NCI-H187 (cell line): ENCODE measurements around the gene ITK.
A peak's percentile ranks its signal among the peaks of the same experiment; 100 is the strongest.

Experiments
- DNase-seq, 2 experiments: peaks; one replicate each; lab custom pipeline; 2025; lab: John Stamatoyannopoulos, UW

Gene ITK

DNA sequence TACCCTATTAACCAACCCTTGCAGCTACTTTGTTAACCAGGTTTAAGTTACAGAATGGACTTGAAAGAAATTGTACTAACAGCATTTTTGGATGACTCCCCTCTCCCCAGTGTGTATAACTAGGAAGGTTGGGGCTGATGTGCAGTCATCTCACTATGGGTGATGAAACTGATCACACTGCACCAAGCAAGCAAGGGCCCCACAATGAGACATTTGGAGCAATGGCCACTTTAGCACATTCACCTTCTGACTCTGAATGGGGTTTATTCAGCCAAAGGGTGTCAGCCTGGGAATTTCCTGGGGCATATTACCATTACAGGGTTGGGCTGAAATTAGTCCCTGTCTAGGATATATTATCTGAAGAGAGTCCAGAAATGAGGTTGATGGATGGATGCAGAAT, 66.6 kb downstream of the ITK start:
- no peak for DNase-seq

DNA sequence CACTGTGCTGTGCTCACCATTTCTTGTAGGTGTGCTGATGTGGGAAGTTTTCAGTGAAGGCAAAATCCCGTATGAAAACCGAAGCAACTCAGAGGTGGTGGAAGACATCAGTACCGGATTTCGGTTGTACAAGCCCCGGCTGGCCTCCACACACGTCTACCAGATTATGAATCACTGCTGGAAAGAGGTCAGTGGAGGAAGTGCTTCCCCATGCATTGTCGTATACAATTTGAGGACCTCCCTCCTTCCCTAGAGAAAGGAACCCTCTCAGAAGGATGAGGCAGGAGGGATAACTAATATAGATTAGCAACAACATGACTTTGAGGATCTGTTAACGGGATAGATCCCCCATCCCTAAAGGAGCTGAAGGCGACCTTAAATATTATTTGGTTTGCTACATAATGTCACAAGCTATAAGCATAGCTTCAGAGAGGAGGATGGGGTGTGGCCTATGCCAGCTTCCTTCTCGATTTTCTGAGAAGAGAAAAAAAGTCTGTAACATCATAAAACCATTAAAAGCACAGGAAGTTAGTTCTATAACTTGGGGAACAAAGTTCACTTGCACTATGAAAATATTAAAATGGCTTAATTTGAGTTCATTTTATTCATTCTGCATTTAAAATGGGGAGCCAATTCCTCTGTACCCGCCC, 68.3 kb downstream of the ITK start:
- no peak for DNase-seq

DNA sequence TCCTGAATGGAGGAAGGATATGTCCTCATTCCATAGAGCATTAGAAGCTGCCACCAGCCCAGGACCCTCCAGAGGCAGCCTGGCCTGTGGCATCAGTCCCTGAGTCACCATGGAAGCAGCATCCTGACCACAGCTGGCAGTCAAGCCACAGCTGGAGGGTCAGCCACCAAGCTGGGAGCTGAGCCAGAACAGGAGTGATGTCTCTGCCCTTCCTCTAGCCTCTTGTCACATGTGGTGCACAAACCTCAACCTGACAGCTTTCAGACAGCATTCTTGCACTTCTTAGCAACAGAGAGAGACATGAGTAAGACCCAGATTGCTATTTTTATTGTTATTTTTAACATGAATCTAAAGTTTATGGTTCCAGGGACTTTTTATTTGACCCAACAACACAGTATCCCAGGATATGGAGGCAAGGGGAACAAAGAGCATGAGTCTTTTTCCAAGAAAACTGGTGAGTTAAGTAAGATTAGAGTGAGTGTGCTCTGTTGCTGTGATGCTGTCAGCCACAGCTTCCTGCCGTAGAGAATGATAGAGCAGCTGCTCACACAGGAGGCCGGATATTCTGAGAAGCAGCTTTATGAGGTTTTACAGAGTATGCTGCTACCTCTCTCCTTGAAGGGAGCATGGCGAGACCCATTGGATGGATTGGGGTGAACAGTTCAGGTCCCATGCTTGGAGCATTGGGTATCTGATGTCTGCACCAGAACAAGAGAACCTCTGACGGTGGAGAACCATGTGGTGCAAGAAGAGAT, 72.2 kb downstream of the ITK start:
- no peak for DNase-seq

DNA sequence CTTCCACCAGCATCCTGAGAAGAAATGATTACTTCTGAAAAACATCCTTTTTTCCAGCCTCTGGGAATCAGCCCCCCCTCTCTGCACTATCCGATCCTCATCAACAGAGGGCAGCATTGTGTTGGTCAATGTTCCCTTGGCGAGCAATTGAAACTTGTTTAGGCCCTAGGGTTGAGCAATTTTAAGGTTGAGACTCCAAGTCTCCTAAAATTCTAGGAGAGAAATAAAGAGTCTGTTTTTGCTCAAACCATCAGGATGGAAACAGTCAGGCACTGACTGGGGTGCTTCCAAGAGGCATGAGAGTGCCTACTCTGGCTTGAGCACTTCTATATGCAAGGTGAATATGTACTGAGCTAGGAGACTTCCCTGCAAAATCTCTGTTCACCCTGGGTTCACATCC, 72.9 kb downstream of the ITK start:
- DNase-seq, result peak; percentile 6 to 14

DNA sequence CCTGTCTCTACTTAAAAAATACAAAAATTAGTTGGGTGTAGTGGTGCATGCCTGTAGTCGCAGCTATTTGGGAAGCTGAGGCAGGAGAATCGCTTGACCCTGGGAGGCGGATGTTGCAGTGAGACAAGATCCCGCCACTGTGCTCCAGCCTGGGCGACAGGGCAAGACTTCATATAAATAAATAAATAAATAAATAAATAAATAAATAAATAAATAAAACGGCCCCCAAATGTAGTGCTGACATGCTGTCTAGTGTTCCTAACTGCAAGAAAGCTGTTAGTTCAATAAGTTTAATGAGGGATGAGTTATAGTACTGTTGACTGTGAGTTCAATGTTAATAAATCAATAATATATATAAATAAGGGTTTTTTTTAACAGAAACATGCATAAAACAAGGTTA, 77.8 kb downstream of the ITK start:
- DNase-seq, result no peak

DNA sequence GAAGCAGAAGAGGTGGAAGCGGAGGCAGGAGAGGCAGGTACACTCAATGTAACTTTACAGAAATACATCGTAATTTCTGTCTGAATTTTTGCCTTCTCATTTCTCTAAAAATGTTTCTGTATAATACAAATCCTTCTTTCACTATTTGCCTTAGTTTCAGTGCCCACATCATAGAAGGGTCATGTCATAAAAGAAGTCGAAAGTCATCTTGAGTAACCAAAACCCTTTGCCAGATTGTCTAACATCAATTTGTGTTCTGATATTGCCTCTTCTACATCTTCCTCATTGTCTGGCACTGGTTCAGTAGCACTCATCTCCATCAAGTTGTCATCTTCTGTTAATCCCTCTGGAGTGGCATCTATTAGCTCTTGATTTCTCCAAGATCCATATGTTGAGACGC, 79.1 kb downstream of the ITK start:
- no peak for DNase-seq

DNA sequence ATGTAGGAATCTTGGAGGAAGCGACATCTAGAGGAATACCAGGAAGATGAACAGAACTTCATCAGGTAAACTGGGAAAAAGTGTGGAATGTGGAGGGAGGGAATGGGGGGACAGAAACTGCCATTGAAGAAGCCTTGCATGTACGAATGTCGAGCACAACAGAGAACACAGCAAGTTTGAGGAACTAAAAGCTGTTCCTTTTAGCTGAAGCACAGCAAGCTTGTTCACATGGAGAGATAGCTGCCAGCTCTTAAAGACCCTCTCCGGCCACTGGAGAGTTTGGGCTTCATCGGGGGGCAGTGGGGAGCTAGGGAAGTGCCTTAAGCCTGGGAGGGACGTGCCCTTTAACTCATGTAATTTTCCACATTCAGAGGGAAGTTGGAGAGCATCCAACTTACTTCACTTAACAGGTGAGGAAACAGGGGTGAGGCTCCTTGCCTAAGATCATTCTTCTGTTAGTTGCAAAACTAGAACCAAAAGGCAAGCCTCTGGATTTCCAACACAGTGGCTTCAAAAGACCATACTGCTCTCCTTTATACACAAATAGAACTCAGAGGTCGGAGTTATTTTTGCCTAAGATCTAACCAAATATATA, 83.0 kb downstream of the ITK start:
- DNase-seq, result no peak

DNA sequence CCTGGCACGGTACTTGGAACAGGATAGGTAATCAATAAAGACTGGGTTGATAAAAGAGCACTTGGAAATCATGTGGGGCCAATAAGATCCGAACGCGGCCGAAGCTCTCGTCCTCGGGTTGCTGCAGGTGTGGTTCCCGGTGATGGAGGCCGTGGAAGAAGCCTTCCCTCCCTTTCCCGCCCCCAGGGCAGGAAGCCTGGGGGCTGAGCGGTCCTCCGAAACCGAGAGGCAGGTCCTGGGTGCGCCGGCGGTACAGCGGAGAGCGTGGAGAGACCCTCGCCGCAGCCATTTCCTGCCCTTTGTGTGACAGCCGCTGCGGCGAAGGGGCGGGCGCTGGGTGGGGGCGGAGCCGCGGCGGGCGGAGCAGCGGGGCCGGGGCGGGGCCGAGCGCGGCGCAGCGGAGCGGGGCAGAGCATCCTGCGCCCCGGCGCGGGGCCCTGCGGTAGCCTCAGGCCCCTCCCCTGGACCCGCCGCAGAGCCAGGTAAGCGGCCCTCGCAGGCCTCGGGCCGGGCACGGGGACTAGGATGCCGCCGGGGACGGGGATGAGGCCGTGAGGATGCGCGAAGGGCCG, 85.2 kb downstream of the ITK start, which contains the start of gene CYFIP2:
CYFIP2 (plus strand) TSS at position 410 of the 572 bp plus-strand sequence. CDS start 19,239 bp downstream, outside the sequence.
- DNase-seq, result peak; percentile 55 to 58

DNA sequence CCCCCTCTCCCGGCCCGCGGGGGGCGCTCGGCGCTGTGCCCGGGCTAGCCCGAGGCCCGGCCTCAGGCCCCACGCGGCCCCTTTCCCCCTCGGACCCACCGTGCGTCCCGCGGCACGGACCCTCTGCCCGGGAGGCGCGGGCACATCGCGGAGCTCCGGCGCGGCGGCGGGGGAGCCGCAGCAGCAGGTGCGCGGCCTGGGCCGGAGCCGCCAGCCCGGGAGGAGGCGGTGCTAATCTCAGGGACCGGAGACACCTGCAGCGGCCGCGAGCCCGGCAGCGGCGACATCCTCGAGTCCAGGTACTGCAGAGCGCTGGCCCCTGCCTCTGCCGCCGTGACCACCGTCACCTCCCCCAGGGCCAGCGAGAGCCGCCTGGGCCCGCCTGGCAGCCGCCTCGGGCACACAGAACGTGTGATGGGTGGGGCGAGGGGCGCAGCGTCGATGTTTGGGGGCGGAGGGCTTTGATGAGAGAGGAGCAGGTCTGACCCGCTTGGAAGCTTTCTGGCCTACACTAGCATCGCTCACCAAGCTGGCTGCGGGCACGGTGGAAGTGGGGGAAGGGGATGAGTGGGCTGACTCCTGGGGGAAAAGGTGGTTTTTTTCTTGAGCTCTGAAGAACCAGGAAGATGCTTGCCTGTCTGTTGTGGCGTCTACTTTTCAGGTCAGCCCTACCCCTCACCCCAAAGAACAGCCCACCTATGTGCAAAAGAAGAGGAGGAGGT, 85.8 kb downstream of the ITK start:
- DNase-seq, result no peak

DNA sequence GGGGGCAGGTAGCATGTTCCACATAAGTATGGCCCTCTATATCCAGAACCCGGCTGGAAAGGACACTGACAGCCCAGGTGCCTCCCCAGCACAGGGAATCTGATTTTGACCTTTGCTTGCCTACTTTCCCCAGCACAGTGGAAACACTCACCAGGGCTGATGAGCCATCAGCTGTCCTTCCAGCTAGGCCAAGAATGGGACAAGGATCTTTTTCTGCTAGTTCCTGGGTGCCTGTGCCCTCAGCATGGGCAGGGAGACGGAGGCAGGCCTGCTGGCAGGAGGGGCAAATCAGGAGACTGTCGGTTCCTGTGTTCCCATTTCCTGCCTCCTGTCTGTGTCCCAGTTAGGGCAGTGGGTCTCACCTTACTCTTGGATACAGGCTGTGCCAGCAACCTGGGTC, 86.4 kb downstream of the ITK start:
- DNase-seq, result no peak

DNA sequence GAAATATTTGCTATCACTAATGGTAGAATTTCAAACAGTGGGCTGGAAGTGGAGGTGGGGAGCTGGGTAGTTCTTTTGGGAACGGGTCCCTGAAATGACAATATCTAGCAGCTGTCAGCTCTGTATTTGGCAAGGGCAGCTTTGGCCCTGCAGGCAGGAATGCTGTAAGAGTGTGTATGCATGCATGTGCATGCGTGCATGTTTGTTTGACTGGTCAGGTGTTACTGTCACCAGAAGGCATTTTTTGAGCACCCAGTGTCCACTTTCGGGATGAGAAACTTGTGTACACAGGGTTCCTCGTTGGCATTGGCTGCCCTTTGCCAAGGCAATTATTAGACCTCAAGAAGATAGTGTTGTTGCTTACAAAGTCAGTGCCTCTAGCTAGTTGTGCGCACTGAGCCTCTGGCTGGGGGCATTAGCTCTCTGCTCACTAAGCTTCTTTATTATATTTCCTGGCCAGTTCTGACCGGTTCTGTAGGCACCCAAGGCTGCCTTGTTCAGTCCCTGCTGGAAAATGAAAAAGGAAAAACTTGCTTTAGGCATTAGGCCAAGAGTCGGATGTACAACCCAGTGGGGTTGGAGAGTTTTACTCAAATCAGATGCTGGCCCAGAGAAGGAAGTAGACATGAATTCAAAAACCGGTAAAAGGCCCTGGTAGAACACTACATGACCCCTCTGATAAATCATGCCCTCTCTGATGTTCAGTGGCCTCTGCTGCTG, 87.3 kb downstream of the ITK start:
- DNase-seq, result no peak

DNA sequence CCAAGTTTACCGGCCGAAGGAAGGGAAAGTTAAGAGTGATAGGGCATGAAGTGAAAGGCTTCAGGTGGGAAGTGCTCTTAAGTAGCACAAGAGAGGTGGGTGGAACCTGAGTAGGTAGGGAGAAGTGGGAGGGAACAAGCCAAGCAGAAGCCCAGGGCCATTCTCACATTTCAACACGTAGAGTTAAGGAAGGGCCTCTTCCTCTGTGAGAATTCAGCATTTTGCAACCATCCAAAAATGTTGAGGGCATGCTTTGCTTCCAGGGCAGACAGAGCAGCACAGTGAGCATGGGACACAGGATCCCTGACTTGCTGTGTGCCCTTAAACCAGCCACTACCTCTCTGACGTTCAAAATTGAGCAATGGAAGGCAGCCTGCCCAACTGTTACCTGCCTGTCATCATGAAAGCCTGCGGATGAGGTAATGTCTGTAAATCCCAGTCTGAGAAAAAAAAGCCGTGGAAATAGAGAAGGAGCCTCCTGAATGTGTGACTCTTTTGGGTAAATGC, 88.6 kb downstream of the ITK start:
- DNase-seq, result peak in 1 of 2 experiments; percentile 22

DNA sequence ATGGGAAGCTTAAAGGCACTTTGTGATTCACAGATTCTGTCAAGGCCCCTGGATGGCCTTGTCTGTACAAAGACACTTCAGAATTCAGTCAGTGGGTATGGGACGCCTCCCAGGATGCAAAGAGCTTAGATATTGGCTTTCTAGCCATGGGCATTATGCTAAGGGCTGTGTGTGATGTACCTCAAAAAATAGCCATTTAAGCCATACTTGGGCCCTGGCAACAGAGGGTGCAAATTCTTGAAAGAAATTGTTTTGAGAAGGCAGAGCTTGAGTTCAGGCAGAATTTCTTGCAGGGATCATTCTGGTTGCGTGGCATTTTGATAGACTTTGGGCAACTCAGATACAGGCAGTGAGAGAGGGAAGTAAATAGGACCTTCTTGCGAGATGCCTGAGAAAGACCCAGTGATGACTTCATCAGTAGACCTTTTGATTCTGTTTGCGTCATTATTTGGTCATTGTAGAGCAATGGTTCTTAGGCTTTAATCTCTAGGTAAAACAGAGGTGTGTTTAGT, 89.2 kb downstream of the ITK start:
- no peak for DNase-seq

DNA sequence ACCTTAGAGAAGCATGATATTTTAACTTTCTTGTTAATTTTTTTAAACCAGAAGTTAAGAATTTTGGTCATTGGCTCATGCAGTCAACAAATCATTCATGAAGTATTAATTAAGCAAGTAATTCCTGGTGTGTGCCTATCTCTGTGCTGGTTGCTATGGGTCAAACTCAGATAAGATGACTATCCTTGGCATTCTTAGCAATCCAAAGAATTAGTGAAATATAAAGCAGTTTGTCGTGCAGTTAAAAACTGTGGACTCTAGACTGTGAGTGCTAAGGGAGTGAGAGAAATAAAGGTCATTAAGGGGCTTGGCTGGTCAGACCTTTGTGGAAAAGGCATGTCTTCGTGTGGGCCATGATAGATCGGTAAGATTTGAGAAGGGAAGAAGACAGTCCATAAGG, 90.1 kb downstream of the ITK start:
- DNase-seq, result no peak

DNA sequence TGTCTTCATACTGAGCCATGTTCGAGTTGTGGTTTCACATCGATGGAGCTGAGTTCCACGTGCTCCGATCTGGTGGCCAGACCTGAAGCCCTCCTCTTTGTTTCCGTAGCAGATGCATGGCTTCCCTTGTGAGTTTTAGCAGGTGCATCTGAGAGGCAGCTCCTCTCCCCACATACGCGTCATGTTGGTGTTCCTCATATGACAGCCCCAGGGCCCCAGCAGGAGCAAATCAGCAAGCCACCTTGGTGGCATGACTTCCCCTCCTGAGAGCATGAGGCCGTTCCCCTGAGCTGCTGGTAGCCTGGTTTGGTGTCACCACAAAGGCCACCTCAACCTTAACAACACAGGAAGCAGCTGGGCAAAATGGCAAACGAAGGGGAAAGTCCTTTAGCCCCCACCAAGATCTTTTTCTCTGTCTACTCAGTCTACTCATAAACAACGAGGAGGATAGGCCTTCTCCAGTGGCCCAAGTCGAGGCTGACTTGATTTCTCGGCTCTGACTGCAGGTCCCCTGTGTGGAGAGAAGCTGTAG, 91.2 kb downstream of the ITK start:
- DNase-seq, result no peak

DNA sequence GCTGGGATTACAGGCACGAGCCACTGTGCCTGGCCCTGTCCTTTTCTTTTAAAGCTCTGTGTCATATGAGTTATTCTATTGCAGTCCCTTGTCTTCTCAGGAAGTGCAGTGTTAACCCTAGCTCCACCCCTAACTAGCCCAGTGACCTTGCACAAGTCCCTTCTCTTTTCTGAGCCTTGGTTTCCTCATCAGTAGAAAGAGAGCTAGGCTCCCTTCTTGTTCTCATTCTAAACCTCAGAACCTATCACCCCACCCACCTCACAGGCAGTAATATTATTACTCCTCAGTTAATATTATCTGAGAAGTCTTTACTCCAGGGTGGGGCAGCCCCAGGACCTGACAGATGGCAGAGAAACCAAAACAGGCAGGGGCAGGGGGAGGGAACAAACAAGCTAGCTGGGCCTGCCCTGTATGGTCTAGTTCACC, 92.5 kb downstream of the ITK start:
- no peak for DNase-seq

DNA sequence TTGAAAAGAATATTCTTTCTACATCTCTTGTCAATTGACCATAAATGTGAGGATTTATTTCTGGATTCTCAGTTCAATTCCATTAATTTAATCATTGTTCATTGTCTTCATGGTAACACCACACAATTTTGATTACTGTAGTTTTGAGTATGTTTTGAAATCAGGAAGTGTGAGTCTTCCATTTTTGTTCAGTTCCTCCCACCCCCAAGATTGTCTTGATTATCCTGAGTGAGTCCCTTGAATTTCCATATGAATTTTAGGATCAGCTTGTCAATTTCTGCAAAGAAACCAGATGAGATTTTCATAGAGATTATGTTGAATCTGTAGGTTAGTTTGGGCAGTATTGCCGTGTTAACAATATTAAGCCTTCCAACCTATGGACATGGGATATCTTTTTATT, 94.8 kb downstream of the ITK start:
- no peak for DNase-seq

DNA sequence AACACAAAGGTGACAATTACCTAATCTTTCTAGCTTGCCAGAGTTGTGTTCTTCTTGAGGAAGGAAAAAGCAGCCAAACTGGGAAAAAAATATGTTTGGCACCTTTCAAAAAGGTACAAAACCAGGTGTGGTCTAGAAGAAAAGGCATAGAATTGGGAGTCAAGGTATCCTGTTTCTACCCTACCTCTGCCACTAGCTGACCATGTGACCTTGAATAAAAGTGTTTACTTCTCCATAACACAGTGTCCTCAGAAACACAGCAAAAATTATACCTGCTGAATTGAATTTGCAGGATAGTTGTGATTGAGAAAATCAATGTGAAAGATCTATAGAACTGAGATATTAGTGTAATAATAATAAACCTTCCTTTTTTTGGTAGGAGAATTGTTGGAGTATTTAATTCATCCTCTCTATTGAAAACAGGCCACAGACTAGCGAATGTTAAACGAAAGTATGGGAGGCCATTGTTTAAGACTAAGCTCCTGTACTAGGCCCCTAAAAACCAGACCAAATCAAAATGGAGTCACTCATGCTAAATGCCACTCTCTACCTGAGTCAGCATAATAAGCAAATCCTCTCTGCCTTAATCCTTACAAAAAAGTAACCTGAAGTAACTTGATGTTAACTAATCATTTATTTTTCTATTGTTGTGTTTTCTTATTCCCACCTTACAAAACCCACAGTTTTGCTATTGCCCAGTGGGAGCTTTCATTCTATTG, 97.8 kb downstream of the ITK start:
- DNase-seq, result no peak

DNA sequence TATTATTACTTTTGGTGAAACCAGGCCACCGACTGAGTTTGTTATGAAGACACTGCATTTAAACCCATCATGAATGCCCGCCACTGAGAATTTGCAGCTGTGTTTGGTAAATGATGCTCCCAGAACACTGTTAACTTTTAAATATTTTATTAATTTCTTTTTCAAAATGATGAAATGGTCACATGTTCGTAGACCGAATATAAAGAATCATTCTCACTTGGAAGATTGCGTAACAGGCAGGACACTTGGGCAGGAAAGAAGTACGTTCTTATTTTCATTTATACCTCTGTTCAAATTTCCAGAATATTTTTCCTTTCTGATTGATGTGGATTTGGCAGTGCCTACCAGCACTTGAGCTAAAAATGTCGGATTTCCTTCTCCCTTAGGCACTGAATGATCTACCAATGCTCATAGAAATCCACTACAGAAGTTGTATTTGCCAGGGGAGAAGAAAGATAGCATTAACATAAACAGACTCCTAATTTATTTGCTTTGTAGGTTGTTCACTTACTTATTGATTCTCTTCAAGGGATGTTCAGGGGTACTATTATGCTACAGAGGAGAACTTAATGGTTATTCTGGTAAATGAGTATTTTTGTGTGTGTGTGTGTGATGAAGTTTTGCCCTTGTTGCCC, 99.1 kb downstream of the ITK start:
- DNase-seq, result no peak

DNA sequence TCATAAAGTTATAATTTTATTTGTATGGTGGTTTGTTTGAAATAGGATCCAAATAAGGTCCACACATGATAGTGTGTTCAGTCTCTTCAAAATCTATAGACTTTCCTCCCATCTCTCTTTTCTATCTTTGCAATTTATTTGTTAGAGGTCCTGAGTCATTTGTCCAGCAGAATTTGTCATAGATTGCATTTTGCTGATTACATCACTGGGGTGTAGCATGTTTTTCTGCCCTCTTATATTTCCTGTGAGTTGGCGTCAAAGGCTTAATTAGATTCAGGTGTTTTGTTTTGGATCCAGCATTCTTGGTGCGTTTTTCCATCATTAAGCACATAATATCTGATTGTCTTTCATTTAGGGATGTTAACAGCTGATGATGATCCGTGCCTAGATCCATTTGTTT, 100.3 kb downstream of the ITK start:
- DNase-seq, result no peak
